Right atrium auricular region (tissue), 2 donors: Measurements from ENCODE around the gene DLEC1. TPM values are rescaled to one million over a fixed set of nuclear protein-coding genes. Genes with fewer than 3 reads are reported as not detected.

Experiments
- DNase-seq: peaks from one replicate; pipeline ENCODE4 v3.0.0-alpha.2; 2019; ENCODE audit warnings: low spot score
- H3K27ac ChIP-seq, 2 donors: fragments of 200-600 bp; sonication (generic); 1 replicate in 1 of 2; 2 replicates in 1 of 2; pipeline ENCODE4 v1.5.1; 2016 to 2019
- H3K27me3 ChIP-seq, 2 donors: fragments of 200-600 bp; sonication (generic); one replicate each; pipeline versions ENCODE4 v1.5.1 to v1.6.0; 2017 to 2019
- H3K36me3 ChIP-seq: fragments of 200-600 bp; sonication (generic); one replicate; pipeline ENCODE4 v1.5.1; 2016
- H3K4me1 ChIP-seq, 2 donors: fragments of 200-600 bp; sonication (generic); one replicate each; pipeline versions ENCODE4 v1.5.1 to v1.6.0; 2017 to 2019
- H3K4me3 ChIP-seq, 2 donors: fragments of 200-600 bp; sonication (generic); 1 replicate in 1 of 2; 2 replicates in 1 of 2; pipeline ENCODE4 v1.5.1; 2017 to 2019; ENCODE audit warnings: mild to moderate bottlenecking in 1 of 2, moderate library complexity in 1 of 2
- H3K9me3 ChIP-seq, 2 donors: fragments of 200-600 bp; sonication (generic); one replicate each; pipeline ENCODE4 v1.5.1; 2019
- total RNA-seq, 2 donors: library from RNA; depleted of rRNA; stranded (reverse); fragments of >200 nt; gene quantifications; one replicate each; pipeline ENCODE4 v1.1.0, GENCODE V29; 2016
- TF ChIP-seq, protein P1 (sequence below), 2 donors: fragments of 200-600 bp; sonication (generic); IDR thresholded peaks; one replicate each; pipeline ENCODE4 v1.5.1; 2019; ENCODE audit warnings: antibody characterized with exemption in 2 of 2

Gene DLEC1
- total RNA-seq, 2 donors from 2014 or later: 0.22 to 0.35 TPM

DNA sequence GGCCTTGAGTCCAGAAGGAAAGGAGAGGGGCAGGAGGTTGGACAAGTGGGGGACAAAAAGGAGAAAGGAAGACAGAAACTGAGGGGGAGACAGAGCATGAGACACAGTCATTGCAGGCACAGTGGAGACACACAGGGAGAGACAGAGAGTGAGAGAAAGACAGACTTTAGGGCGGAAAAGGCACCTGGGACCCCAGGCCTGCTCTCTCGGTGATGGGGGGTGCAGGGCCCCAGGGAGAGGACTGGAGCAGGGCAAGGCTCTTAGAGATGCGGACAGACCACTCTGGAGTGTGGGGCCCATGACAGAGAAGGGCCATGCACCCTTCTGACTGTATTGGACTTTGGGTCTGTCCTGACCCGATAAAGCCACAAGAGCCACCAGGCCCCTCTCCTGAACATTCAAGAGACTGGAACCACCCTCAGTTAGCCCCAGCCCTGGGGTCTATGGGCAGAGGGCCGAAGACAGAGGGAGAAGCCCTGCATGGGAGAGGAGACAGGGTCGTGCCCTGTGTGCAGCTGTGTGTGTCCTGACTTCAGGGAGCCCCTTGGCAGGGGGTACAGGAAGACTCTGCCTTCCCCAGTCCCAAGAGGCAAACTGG, 22.1 kb upstream of the DLEC1 start:
- TF ChIP-seq, protein P1, sequence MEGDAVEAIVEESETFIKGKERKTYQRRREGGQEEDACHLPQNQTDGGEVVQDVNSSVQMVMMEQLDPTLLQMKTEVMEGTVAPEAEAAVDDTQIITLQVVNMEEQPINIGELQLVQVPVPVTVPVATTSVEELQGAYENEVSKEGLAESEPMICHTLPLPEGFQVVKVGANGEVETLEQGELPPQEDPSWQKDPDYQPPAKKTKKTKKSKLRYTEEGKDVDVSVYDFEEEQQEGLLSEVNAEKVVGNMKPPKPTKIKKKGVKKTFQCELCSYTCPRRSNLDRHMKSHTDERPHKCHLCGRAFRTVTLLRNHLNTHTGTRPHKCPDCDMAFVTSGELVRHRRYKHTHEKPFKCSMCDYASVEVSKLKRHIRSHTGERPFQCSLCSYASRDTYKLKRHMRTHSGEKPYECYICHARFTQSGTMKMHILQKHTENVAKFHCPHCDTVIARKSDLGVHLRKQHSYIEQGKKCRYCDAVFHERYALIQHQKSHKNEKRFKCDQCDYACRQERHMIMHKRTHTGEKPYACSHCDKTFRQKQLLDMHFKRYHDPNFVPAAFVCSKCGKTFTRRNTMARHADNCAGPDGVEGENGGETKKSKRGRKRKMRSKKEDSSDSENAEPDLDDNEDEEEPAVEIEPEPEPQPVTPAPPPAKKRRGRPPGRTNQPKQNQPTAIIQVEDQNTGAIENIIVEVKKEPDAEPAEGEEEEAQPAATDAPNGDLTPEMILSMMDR (IDR thresholded peaks at IDR 0.05): no peak
- DNase-seq: no peak
- Histone ChIP-seq H3K36me3 (peaks cover 44% of the 10 kb centered on the region), H3K4me1 (no peaks in the 10 kb centered on the region), H3K27me3 (no peaks in the 10 kb centered on the region), H3K9me3 (no peaks in the 10 kb centered on the region), H3K4me3 (no peak overlapping the region), H3K27ac (no peak overlapping the region)

DNA sequence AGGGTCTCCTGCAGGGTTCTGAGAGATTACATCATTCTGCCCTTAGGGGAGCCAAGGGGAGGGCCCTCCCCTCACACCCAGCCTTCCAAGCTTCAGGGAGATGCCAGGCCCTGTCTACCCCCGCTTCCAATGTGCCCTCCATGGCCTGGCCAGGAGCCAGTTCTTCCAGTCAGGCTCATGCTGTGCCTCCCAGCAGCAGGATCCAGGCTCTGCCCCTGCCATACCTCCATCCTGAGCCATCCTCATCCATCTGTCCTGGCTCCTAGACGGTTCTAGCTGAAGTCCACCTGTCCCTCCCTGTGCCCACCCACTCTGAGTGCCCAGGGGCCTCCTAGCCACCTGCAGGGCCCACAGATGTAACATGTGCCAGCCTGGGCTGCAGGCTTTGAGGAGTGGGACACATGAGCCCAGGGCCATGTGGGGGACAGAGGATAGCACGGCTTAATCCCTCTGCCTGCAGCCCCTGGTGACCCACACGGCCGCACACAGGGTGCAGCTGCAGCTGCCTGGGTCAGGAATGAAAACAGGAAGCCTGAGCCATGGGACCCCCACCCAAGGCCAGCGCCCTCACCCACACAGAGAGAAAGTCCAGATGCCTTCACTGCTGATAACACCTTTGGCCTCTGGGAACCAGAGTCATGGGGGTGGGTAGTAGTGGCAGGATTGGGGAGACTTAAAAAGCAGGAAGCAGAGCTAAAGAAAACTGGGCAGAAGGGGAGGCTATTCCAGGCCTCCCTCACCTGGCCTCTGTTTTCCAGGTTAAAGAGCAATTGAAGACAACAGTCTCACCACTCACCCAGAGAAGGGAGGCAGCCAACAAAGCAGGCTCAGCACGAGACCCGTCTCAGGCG, 21.3 kb upstream of the DLEC1 start:
- Histone ChIP-seq H3K27me3 (no peaks in the 10 kb centered on the region), H3K9me3 (no peaks in the 10 kb centered on the region), H3K36me3 (peaks cover 44% of the 10 kb centered on the region), H3K4me1 (peaks cover 0 to under 1% of the 10 kb centered on the region in 2 donors), H3K4me3 (no peak overlapping the region), H3K27ac (no peak overlapping the region)
- no peak for DNase-seq
- TF ChIP-seq, protein P1 (IDR thresholded peaks at IDR 0.05): no peak

DNA sequence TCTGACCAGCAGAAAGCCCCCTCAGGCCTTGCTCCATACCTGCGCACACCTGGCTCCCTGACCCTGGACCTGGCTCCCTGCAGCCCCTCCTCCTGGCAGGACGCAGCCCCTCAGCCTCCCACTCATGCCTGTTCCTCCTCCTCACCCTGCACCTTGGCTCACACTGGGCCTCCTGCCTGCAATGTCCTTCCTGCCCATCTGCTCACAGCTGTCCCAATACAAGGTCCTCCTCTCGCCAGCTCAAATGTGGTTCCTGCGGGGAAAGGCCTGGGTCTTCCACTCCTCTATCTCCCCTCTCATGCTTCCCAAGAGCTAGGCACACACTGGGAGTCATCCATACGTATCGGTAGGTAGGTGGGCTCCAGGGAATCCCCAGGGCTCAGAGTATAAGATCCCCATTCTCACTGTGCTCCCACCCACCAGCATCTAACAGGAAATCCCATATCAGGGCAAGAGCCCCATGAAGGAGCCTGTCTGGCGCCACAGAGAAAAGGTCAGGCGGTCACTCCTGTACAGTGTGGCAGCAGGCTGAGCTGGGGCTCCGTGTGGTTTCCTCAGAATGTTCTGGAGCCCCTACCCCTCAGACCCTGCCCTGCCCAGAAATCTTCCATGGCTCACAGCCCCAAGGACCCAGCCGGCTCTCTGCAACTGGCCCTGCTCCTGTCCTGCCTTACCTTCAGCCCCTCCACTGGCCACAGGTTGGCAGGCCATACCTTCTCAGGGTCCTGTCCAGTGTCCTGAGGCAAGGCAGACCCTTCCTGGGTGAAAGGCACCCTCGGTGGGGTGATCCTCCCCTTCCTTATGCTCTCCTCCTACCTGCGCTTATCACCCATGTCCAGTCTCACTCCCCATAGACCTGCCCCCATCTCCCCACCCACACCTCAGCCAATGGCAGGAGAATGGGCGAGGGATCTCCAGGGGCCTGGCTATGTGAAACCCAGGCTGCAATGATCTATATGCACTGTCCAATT, 20.4 kb upstream of the DLEC1 start:
- Histone ChIP-seq H3K36me3 (peaks cover 44% of the 10 kb centered on the region), H3K9me3 (no peaks in the 10 kb centered on the region), H3K27me3 (no peaks in the 10 kb centered on the region), H3K4me1 (peaks cover 0 to 10% of the 10 kb centered on the region in 2 donors), H3K4me3 (no peak overlapping the region), H3K27ac (no peak overlapping the region)
- TF ChIP-seq, protein P1 (IDR thresholded peaks at IDR 0.05): no peak
- DNase-seq: no peak

- TF ChIP-seq, protein P1 (IDR thresholded peaks at IDR 0.05): no peak
- Histone ChIP-seq H3K9me3 (no peaks in the 10 kb centered on the region), H3K27ac (no peak overlapping the region), H3K36me3 (peaks cover 42% of the 10 kb centered on the region), H3K4me1 (peaks cover 0 to 16% of the 10 kb centered on the region in 2 donors), H3K27me3 (no peaks in the 10 kb centered on the region), H3K4me3 (no peak overlapping the region)
- DNase-seq: no peak
These were observed 19.2 kb upstream of the DLEC1 start for GRCh38 chr3:38019658-38020341.

- peaks cover 0 to 18% of the 10 kb centered on the region in 2 donors for H3K4me1 ChIP-seq
- TF ChIP-seq, protein P1 (IDR thresholded peaks at IDR 0.05): no peak
- no peaks in the 10 kb centered on the region for H3K9me3 ChIP-seq
- H3K4me3 ChIP-seq: no peak overlapping the region
- no peak for DNase-seq
- no peaks in the 10 kb centered on the region for H3K27me3 ChIP-seq
- no peak overlapping the region for H3K27ac ChIP-seq
- H3K36me3 ChIP-seq: peaks cover 36% of the 10 kb centered on the region
These were observed 18.7 kb upstream of the DLEC1 start for GRCh38 chr3:38020342-38020726.
